GM10248 (cell line): ENCODE measurements around the gene ARHGEF33.

Source experiments
- CTCF ChIA-PET: fragments of 300-600 bp; sonication (Branson Sonifier 250); formaldehyde crosslinking; extraction: SDS; loops from one replicate; lab custom pipeline; 2021; ENCODE audit warnings: antibody characterized with exemption; lab: Yijun Ruan, JAX
- POLR2A ChIA-PET: fragments of 350-650 bp; sonication (Branson Sonifier 250); formaldehyde crosslinking; extraction: SDS; loops from one replicate; lab custom pipeline; 2020; ENCODE audit warnings: antibody characterized with exemption; lab: Yijun Ruan, JAX
- DNase-seq: peaks from one replicate; pipeline ENCODE4 v3.0.0; 2012; ENCODE audit errors: extremely low spot score
- CTCF ChIP-seq: IDR thresholded peaks from 2 replicates; pipeline ENCODE4 v1.5.1; 2012; ENCODE audit warnings: mild to moderate bottlenecking, low read depth; ENCODE audit errors: extremely low read depth, missing control alignments, control extremely low read depth

Gene ARHGEF33

GRCh38 chr2:38887347-38887746 lies 2.3 kb upstream of the ARHGEF33 start:
- POLR2A ChIA-PET: interaction anchor here (1.1 kb wide), 1 partner anchor 11 kb away, joined by 3 read pairs; the partner anchor contains the start of genes DHX57 and MORN2
- DNase-seq: no peak
- no peak for TF ChIP-seq CTCF
- CTCF ChIA-PET: interaction anchor here (1.1 kb wide), 1 partner anchor 11 kb away, joined by 3 read pairs; no protein-coding TSS in a partner anchor

DNA sequence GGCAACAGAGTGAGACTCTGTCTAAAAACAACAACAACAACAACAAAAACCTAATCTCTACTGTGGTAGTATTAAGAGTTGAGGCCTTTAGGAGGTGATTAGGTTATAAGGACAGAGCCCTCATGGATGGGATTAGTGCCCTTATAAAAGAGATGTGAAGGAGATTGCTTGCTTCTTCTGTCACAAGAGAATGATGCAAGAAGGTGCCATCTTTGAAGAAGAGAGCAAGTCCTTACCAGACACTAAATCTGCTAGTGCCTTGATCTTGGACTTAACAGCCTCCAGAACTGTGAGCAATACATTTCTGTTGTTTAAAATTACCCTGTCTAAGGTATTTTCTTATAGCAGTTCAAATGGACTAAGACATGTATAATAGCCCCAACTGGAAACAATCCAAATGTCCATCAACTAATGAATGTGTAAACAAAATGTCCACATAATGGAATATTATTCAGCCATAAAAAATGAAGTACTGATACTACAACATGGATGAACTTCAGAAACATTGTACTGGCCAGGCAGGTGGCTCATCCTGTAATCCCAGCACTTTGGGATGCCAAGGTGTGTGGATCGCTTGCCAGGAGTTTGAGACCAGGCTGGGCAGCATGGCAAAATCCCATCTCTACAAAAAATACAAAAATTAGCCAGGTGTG lies 1.6 kb upstream of the ARHGEF33 start:
- ChIA-PET POLR2A (no interaction called here), CTCF (interaction anchor here (1.1 kb wide), 1 partner anchor 12 kb away, joined by 3 read pairs; no protein-coding TSS in a partner anchor)
- no peak for TF ChIP-seq CTCF
- no peak for DNase-seq

DNA sequence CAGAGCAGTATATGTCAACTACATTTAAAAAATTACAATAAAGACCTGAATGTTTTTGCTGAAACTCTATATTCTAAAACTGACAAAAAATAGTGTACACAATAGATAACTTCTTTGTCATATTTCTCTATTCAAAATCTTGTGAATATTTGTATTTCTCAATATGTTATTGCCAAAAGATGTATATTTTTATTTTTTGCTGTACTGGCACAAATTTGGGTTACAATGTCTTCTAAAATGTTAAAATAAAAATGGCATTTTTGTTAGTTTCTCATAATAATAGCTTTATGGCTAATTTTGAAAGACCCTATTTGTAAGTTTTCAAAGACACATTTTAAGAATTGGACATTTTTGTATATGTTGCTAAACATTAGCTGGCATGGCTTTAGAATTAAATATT lies 630 bp upstream of the ARHGEF33 start:
- no peak for DNase-seq
- TF ChIP-seq CTCF: no peak
- CTCF ChIA-PET: no interaction called here
- POLR2A ChIA-PET: no interaction called here

- TF ChIP-seq CTCF: no peak
- ChIA-PET POLR2A (no interaction called here), CTCF (no interaction called here)
- no peak for DNase-seq
These were observed 3.1 kb downstream of the ARHGEF33 start for GRCh38 chr2:38892819-38893218.

GRCh38 chr2:38898256-38898655 lies 8.6 kb downstream of the ARHGEF33 start:
- no peak for TF ChIP-seq CTCF
- ChIA-PET POLR2A (no interaction called here), CTCF (interaction anchor here (1.9 to 5.1 kb wide), 2 partner anchors 14 to 43 kb away, joined by 4 to 21 read pairs; no protein-coding TSS in a partner anchor)
- DNase-seq: no peak

DNA sequence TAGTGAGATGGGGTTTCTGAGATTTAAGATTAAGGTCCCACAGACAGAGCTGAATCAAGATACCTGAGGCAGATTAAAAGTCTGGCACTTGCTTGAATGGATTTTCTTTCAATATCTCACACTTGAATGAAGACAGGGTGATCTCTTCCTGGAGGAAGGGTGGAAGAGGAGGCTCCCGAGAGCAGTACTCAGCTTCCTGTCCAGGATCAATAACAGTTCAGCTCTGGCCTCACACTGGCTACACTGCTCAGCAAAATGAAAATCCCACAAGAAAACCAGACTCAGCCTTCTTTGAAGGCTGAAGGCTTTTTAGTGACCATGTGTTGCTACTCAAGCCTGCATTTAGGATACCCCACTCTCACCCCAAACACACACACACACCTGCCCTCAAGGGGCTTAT lies 11.1 kb downstream of the ARHGEF33 start:
- ChIA-PET POLR2A (interaction anchor here (1.3 kb wide), 1 partner anchor 149 kb away, joined by 3 read pairs; the partner anchor contains the start of gene SRSF7), CTCF (interaction anchor here (1.0 to 5.1 kb wide), 4 partner anchors 12 to 47 kb away, joined by 3 to 21 read pairs (median 4); no protein-coding TSS in a partner anchor)
- no peak for TF ChIP-seq CTCF
- DNase-seq: no peak
